ENCODE measurements around the gene TLE7.

TLE7 gene

GRCh38 chr16:71412270-71413160, 29.3 kb downstream of the TLE7 start:
- H3K4me2 ChIP-seq (ENCODE audit: low read length), result peak overlapping the region; percentile 97
- peak overlapping the region; percentile 76 for H3K4me3 ChIP-seq (ENCODE audit: low read length)
- H2AFZ ChIP-seq (ENCODE audit: low read depth, low read length), result peak overlapping the region; percentile 89
- H3K36me3 ChIP-seq (replicated peaks; ENCODE audit: low read depth, low read length), result no peaks in the 10 kb centered on the region
- no peak overlapping the region for H3K27ac ChIP-seq (ENCODE audit: low read length)
- H4K20me1 ChIP-seq (ENCODE audit: insufficient read depth, low read length), result no peaks in the 10 kb centered on the region
- TF ChIP-seq EZH2phosphoT487 (IDR thresholded peaks at IDR 0.05; ENCODE audit: low read depth) (no peak), CTCF (IDR thresholded peaks at IDR 0.05; ENCODE audit: low read depth, low read length) (peak; percentile 77)
- H3K27me3 ChIP-seq (ENCODE audit: low read depth, low read length), result peaks cover 32% of the 10 kb centered on the region
- H3K4me1 ChIP-seq (ENCODE audit: low read length), result peaks cover 8% of the 10 kb centered on the region; the same call in 1 of the 2 replicates
- no peaks in the 10 kb centered on the region for H3K79me2 ChIP-seq (ENCODE audit: low read length)
- H3K9ac ChIP-seq (ENCODE audit: low read length), result peak overlapping the region; percentile 48; the same call in 1 of the 2 replicates
- H3K9me3 ChIP-seq (ENCODE audit: insufficient read depth, low read length), result no peaks in the 10 kb centered on the region

- Histone ChIP-seq H3K9ac (ENCODE audit: low read length) (no peak overlapping the region), H3K4me2 (ENCODE audit: low read length) (no peak overlapping the region), H3K27ac (ENCODE audit: low read length) (no peak overlapping the region), H3K36me3 (replicated peaks; ENCODE audit: low read depth, low read length) (no peaks in the 10 kb centered on the region), H4K20me1 (ENCODE audit: insufficient read depth, low read length) (no peaks in the 10 kb centered on the region), H3K79me2 (ENCODE audit: low read length) (no peaks in the 10 kb centered on the region), H2AFZ (ENCODE audit: low read depth, low read length) (no peak overlapping the region), H3K9me3 (ENCODE audit: insufficient read depth, low read length) (no peaks in the 10 kb centered on the region), H3K27me3 (ENCODE audit: low read depth, low read length) (peaks cover 14% of the 10 kb centered on the region), H3K4me3 (ENCODE audit: low read length) (no peak overlapping the region), H3K4me1 (ENCODE audit: low read length) (peaks cover 8% of the 10 kb centered on the region; the same call in 1 of the 2 replicates)
- TF ChIP-seq CTCF (IDR thresholded peaks at IDR 0.05; ENCODE audit: low read depth, low read length) (no peak), EZH2phosphoT487 (IDR thresholded peaks at IDR 0.05; ENCODE audit: low read depth) (no peak)
These were observed 31.7 kb downstream of the TLE7 start for GRCh38 chr16:71410146-71410545.

- H3K79me2 ChIP-seq (ENCODE audit: low read length), result no peaks in the 10 kb centered on the region
- no peak overlapping the region for H3K4me2 ChIP-seq (ENCODE audit: low read length)
- peaks cover 8% of the 10 kb centered on the region; the same call in 1 of the 2 replicates for H3K4me1 ChIP-seq (ENCODE audit: low read length)
- no peak overlapping the region for H3K4me3 ChIP-seq (ENCODE audit: low read length)
- no peak overlapping the region for H3K9ac ChIP-seq (ENCODE audit: low read length)
- H3K27me3 ChIP-seq (ENCODE audit: low read depth, low read length), result peaks cover 14% of the 10 kb centered on the region
- H2AFZ ChIP-seq (ENCODE audit: low read depth, low read length), result no peak overlapping the region
- H4K20me1 ChIP-seq (ENCODE audit: insufficient read depth, low read length), result no peaks in the 10 kb centered on the region
- H3K9me3 ChIP-seq (ENCODE audit: insufficient read depth, low read length), result 0 out of 2 replicates have a peak, but pooled peaks cover 8% of the 10 kb centered on the region
- H3K27ac ChIP-seq (ENCODE audit: low read length), result no peak overlapping the region
- TF ChIP-seq CTCF (IDR thresholded peaks at IDR 0.05; ENCODE audit: low read depth, low read length) (no peak), EZH2phosphoT487 (IDR thresholded peaks at IDR 0.05; ENCODE audit: low read depth) (no peak)
- no peaks in the 10 kb centered on the region for H3K36me3 ChIP-seq (replicated peaks; ENCODE audit: low read depth, low read length)
These were observed 32.7 kb downstream of the TLE7 start for GRCh38 chr16:71409011-71409775.

GRCh38 chr16:71408536-71408935, 33.3 kb downstream of the TLE7 start:
- H3K9me3 ChIP-seq (ENCODE audit: insufficient read depth, low read length), result 0 out of 2 replicates have a peak, but pooled peaks cover 8% of the 10 kb centered on the region
- TF ChIP-seq CTCF (IDR thresholded peaks at IDR 0.05; ENCODE audit: low read depth, low read length), result no peak
- no peak for TF ChIP-seq EZH2phosphoT487 (IDR thresholded peaks at IDR 0.05; ENCODE audit: low read depth)
- peaks cover 8% of the 10 kb centered on the region; the same call in 1 of the 2 replicates for H3K4me1 ChIP-seq (ENCODE audit: low read length)
- no peaks in the 10 kb centered on the region for H4K20me1 ChIP-seq (ENCODE audit: insufficient read depth, low read length)
- no peak overlapping the region for H3K4me3 ChIP-seq (ENCODE audit: low read length)
- peaks cover 14% of the 10 kb centered on the region for H3K27me3 ChIP-seq (ENCODE audit: low read depth, low read length)
- no peak overlapping the region for H3K27ac ChIP-seq (ENCODE audit: low read length)
- H2AFZ ChIP-seq (ENCODE audit: low read depth, low read length), result no peak overlapping the region
- no peak overlapping the region for H3K9ac ChIP-seq (ENCODE audit: low read length)
- no peak overlapping the region for H3K4me2 ChIP-seq (ENCODE audit: low read length)
- H3K36me3 ChIP-seq (replicated peaks; ENCODE audit: low read depth, low read length), result no peaks in the 10 kb centered on the region
- no peaks in the 10 kb centered on the region for H3K79me2 ChIP-seq (ENCODE audit: low read length)
